Measurements from ENCODE around the gene KCNB1. TPM values are rescaled to one million over a fixed set of nuclear protein-coding genes. Genes with fewer than 3 reads are reported as not detected.

KCNB1 gene
- total and polyA plus RNA-seq, 2 of the 4 experiments (the other 2 are of a cell fraction) = 0.05 TPM; not detected in 1

GRCh38 chr20:49381558-49382493 lies 100.6 kb downstream of the KCNB1 start:
- intact Hi-C loops (cut with micrococcal nuclease) (loop anchor here (10.0 kb wide), 1 partner anchor 103 kb away; the partner anchor contains the start of gene KCNB1), in situ Hi-C loops (cut with MboI; ENCODE audit: low sequenced_read_pairs) (no loop called here), dilution Hi-C loops (cut with HindIII; ENCODE audit: low sequenced_read_pairs, unreplicated experiment) (no loop called here)
- Histone ChIP-seq H3K36me3 (ENCODE audit: control insufficient read depth, insufficient read depth, low read length) (no peaks in the 10 kb centered on the region), H3K4ac (ENCODE audit: low read depth, low read length) (no peak overlapping the region), H3K27ac (ENCODE audit: insufficient read depth, low read length) (no peak overlapping the region), H2AFZ (replicated peaks; ENCODE audit: low read length, poor library complexity) (no peak overlapping the region), H3K27me3 (ENCODE audit: control insufficient read depth, insufficient read depth, low read length) (peaks cover 30% of the 10 kb centered on the region), H3K9me3 (ENCODE audit: control insufficient read depth, insufficient read depth, low read length) (no peaks in the 10 kb centered on the region), H4K8ac (ENCODE audit: low read depth in 2 of 2, low read length in 2 of 2) (no peak overlapping the region), H2AK9ac (replicated peaks; ENCODE audit: low read depth, low read length, poor library complexity) (no peak overlapping the region), H2AK5ac (ENCODE audit: low read depth, low read length) (no peak overlapping the region), H4K20me1 (ENCODE audit: insufficient read depth, low read length) (no peaks in the 10 kb centered on the region), H2BK5ac (ENCODE audit: low read depth, low read length, poor library complexity, severe bottlenecking) (no peak overlapping the region), H3K4me1 (ENCODE audit: control insufficient read depth, insufficient read depth, low read length) (no peaks in the 10 kb centered on the region), H3K14ac (replicated peaks; ENCODE audit: low read depth, low read length) (no peak overlapping the region), H4K5ac (ENCODE audit: low read depth, low read length) (no peak overlapping the region), H3K18ac (ENCODE audit: low read depth, low read length) (no peak overlapping the region), H2BK120ac (ENCODE audit: low read depth, low read length) (no peak overlapping the region), H2BK20ac (ENCODE audit: low read depth, low read length) (no peak overlapping the region), H3K79me1 (ENCODE audit: low read depth in 1 of 2, low read length in 2 of 2) (no peaks in the 10 kb centered on the region), H3K4me3 (ENCODE audit: insufficient read depth, low read depth, low read length) (no peak overlapping the region), H4K91ac (ENCODE audit: insufficient read depth, low read depth, low read length) (no peak overlapping the region), H3K4me2 (ENCODE audit: low read depth, low read length) (no peak overlapping the region), H3K9ac (ENCODE audit: low read depth, low read length) (no peak overlapping the region), H3K56ac (ENCODE audit: extremely low read depth, insufficient read depth, low read length) (no peak overlapping the region), H3K9me1 (ENCODE audit: insufficient read depth, low read length) (no peaks in the 10 kb centered on the region), H3K23ac (ENCODE audit: low read depth, low read length) (no peak overlapping the region), H2BK15ac (ENCODE audit: low read depth, low read length) (no peak overlapping the region)
- ChIA-PET CTCF (no interaction called here), POLR2A (ENCODE audit: unreplicated experiment) (no interaction called here)
- no peak for TF ChIP-seq FOS (IDR thresholded peaks at IDR 0.05; ENCODE audit: low read depth, low read length)
- TF ChIP-seq RAD21 (IDR thresholded peaks at IDR 0.05; ENCODE audit: low read length) = no peak
- TF ChIP-seq, protein P1, sequence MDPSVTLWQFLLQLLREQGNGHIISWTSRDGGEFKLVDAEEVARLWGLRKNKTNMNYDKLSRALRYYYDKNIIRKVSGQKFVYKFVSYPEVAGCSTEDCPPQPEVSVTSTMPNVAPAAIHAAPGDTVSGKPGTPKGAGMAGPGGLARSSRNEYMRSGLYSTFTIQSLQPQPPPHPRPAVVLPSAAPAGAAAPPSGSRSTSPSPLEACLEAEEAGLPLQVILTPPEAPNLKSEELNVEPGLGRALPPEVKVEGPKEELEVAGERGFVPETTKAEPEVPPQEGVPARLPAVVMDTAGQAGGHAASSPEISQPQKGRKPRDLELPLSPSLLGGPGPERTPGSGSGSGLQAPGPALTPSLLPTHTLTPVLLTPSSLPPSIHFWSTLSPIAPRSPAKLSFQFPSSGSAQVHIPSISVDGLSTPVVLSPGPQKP (IDR thresholded peaks at IDR 0.05; ENCODE audit: borderline replicate concordance, low read depth, low read length) = no peak
- no peak for TF ChIP-seq SMC3 (IDR thresholded peaks at IDR 0.05; ENCODE audit: low read depth, low read length)
- TF ChIP-seq RFX5 (IDR thresholded peaks at IDR 0.05; ENCODE audit: low read depth, low read length) = no peak
- TF ChIP-seq MAZ (IDR thresholded peaks at IDR 0.05; ENCODE audit: borderline replicate concordance, low read depth, low read length) = no peak
- WGBS, 2 experiments (ENCODE audit: extremely low coverage in 2 of 2, insufficient read length in 1 of 2) = 60% methylated on average over 6 of the region's 14 CpGs; no CpG with 5 or more reads in 1 of the 2 experiments
- BruUV-seq (replicated peaks) = no TSS peak
- ATAC-seq (ENCODE audit: low read depth) (peak; percentile 59), DNase-seq (peak; percentile 10)

Measured in IMR-90 (cell line).